Measurements from ENCODE around the gene DYRK1A. TPM values are rescaled to one million over a fixed set of nuclear protein-coding genes. Genes with fewer than 3 reads are reported as not detected.

The DYRK1A gene
- total and polyA plus RNA-seq, 2 of the 13 experiments (the other 11 are each of a cell fraction or from before 2014, with no cell fraction given): 24.6 to 34.2 TPM

GRCh38 chr21:37337179-37337578, 29.4 kb upstream of the DYRK1A start:
- TF ChIP-seq CEBPZ (IDR thresholded peaks at IDR 0.05; ENCODE audit: low read length) (no peak), BRF2 (CRISPR knock-in tag; IDR thresholded peaks at IDR 0.05) (no peak), ZNF256 (CRISPR knock-in tag; conservative IDR thresholded peaks at IDR 0.05) (no peak), ZSCAN30 (CRISPR knock-in tag; IDR thresholded peaks at IDR 0.05) (no peak), ERF (CRISPR knock-in tag; IDR thresholded peaks at IDR 0.05) (no peak), XBP1 (CRISPR knock-in tag; IDR thresholded peaks at IDR 0.05) (no peak), ZNF556 (CRISPR knock-in tag; IDR thresholded peaks at IDR 0.05; ENCODE audit: borderline replicate concordance) (no peak), BCL3 (CRISPR knock-in tag; IDR thresholded peaks at IDR 0.05) (no peak)
- 73% methylated on average over 4 of the region's 4 CpGs for WGBS (ENCODE audit: low lambda C conversion rate)
- H3K4me1 ChIP-seq (ENCODE audit: insufficient read depth, low read length): peaks cover 16% of the 10 kb centered on the region
- H3K9me3 ChIP-seq (ENCODE audit: low read length): no peaks in the 10 kb centered on the region
- H3K79me2 ChIP-seq (ENCODE audit: insufficient read depth, low read length): no peaks in the 10 kb centered on the region
- ChIA-PET POLR2A (no interaction called here), CTCF (ENCODE audit: low intra/inter-chr PET ratio, low total read pairs) (no interaction called here)
- ATAC-seq (no peak), DNase-seq (ENCODE audit: low spot score) (no peak), FAIRE-seq (no peak)
- no peak overlapping the region for H3K9ac ChIP-seq (ENCODE audit: insufficient read depth, low read depth, low read length)
- no peak overlapping the region for H3K4me3 ChIP-seq (replicated peaks in 1 of 3; ENCODE audit: insufficient read depth in 1 of 3, low read depth in 2 of 3, low read length in 3 of 3)
- no peak overlapping the region for H3K27ac ChIP-seq (ENCODE audit: extremely low read length, insufficient read depth, low read length)
- no peaks in the 10 kb centered on the region for H4K20me1 ChIP-seq (ENCODE audit: insufficient read depth, low read length)
- intact Hi-C loops (cut with micrococcal nuclease; ENCODE audit: unreplicated experiment) (no loop called here), in situ Hi-C loops (cut with HindIII; ENCODE audit: extremely low pct_ligation_motif_present, low pct_unique_long_range_greater_than_20kb) (no loop called here)
- BruUV-seq (replicated peaks): no TSS peak
- no peak overlapping the region for H2AFZ ChIP-seq (ENCODE audit: low read length)
- H3K36me3 ChIP-seq (replicated peaks in 1 of 2; ENCODE audit: control insufficient read depth in 1 of 2, insufficient read depth in 2 of 2, low read length in 2 of 2): no peaks in the 10 kb centered on the region
- no peaks in the 10 kb centered on the region; a peak in 1 of 5 replicates for H3K27me3 ChIP-seq (ENCODE audit: control insufficient read depth in 1 of 2, insufficient read depth in 2 of 2, low read length in 2 of 2)
- no peak overlapping the region for H3K4me2 ChIP-seq (ENCODE audit: low read depth, low read length)
